MM.1S (cell line): ENCODE measurements around the gene GOLGA8O.
"Not testable (repeated sequence)": the region's sequence is repeated elsewhere in the genome, so short reads cannot be mapped to it uniquely, and the experiment has no call there.

Experiments used
- DNase-seq: peaks from one replicate; pipeline ENCODE4 v3.0.0-alpha.2; 2015
- H2AFZ ChIP-seq: fragments of 300-600 bp; sonication (generic); 2 replicates; pipeline ENCODE4 v1.6.0; 2016; ENCODE audit warnings: antibody characterized with exemption, low read length
- H3F3A ChIP-seq: fragments of 300-600 bp; sonication (generic); 2 replicates; pipeline ENCODE4 v1.6.1; 2016; ENCODE audit warnings: mild to moderate bottlenecking, antibody characterized with exemption, low read length, moderate library complexity, mixed read lengths; ENCODE audit not compliant: insufficient read depth
- H3K27ac ChIP-seq: fragments of 300-600 bp; sonication (generic); 2 replicates; pipeline ENCODE4 v1.5.1; 2016; ENCODE audit warnings: mild to moderate bottlenecking, low read length
- H3K27me3 ChIP-seq: fragments of 300-600 bp; sonication (generic); replicated peaks from 2 replicates; pipeline ENCODE4 v1.6.0; 2016; ENCODE audit warnings: low read length; ENCODE audit not compliant: insufficient read depth
- H3K36me3 ChIP-seq: fragments of 300-600 bp; sonication (generic); replicated peaks from 2 replicates; pipeline ENCODE4 v1.6.1; 2016; ENCODE audit warnings: mild to moderate bottlenecking, low read length, mixed read lengths; ENCODE audit not compliant: insufficient read depth
- H3K4me1 ChIP-seq: fragments of 300-600 bp; sonication (generic); 2 replicates; pipeline ENCODE4 v1.6.1; 2016; ENCODE audit warnings: low read length, mixed read lengths
- H3K4me2 ChIP-seq: fragments of 300-600 bp; sonication (generic); 2 replicates; pipeline ENCODE4 v1.6.0; 2016; ENCODE audit warnings: low read depth, low read length
- H3K4me3 ChIP-seq: fragments of 300-600 bp; sonication (generic); 2 replicates; pipeline ENCODE4 v1.5.1; 2016; ENCODE audit warnings: low read length, mixed read lengths
- H3K79me2 ChIP-seq: fragments of 300-600 bp; sonication (generic); 2 replicates; pipeline ENCODE4 v1.6.1; 2016; ENCODE audit warnings: mixed run types, low read length, mixed read lengths
- H3K9ac ChIP-seq: fragments of 300-600 bp; sonication (generic); 2 replicates; pipeline ENCODE4 v1.6.1; 2016; ENCODE audit warnings: low read length, mixed read lengths
- H3K9me2 ChIP-seq: fragments of 300-600 bp; sonication (generic); replicated peaks from 2 replicates; pipeline ENCODE4 v1.6.1; 2016; ENCODE audit warnings: mild to moderate bottlenecking, low read length, mixed read lengths; ENCODE audit not compliant: insufficient read depth
- H3K9me3 ChIP-seq: fragments of 300-600 bp; sonication (generic); replicated peaks from 2 replicates; pipeline ENCODE4 v1.6.1; 2016; ENCODE audit warnings: mild to moderate bottlenecking, low read length, mixed read lengths; ENCODE audit not compliant: insufficient read depth
- H4K20me1 ChIP-seq: fragments of 300-600 bp; sonication (generic); 2 replicates; pipeline ENCODE4 v1.6.1; 2016; ENCODE audit warnings: mild to moderate bottlenecking, low read length, moderate library complexity, mixed read lengths; ENCODE audit not compliant: insufficient read depth

The GOLGA8O gene

DNA sequence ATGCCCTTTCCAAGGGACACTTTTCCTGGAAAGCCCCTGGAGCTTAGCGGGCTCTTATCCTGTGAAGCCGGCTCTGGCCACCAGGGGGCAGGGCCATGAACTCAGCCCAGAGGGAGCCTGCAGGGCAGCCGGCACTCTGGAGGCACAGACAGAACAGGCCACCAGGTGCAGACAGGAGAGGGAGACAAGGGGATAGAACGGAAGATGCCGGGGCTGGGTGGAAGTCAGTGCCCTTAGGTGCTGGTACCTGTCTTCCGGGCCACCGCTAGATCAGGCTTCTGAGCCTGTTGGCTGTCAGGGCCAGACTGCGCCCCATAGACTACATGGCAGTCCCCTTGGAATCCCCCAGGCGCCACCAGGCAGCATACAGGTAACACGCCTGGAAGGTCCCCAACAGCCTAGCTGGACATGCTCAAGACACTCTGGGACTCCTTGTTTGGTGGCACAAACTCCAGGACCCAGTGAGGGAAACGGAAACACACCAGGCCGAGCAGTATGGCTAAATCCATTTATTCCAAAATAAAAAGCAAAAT lies 14.9 kb downstream of the GOLGA8O start:
- H3K27ac ChIP-seq, H3K4me3 ChIP-seq, H3F3A ChIP-seq, H3K36me3 ChIP-seq, H3K9me3 ChIP-seq, H2AFZ ChIP-seq, H3K79me2 ChIP-seq, H3K9me2 ChIP-seq, H4K20me1 ChIP-seq, H3K4me1 ChIP-seq, DNase-seq, H3K27me3 ChIP-seq, H3K9ac ChIP-seq, H3K4me2 ChIP-seq: not testable (repeated sequence)

DNA sequence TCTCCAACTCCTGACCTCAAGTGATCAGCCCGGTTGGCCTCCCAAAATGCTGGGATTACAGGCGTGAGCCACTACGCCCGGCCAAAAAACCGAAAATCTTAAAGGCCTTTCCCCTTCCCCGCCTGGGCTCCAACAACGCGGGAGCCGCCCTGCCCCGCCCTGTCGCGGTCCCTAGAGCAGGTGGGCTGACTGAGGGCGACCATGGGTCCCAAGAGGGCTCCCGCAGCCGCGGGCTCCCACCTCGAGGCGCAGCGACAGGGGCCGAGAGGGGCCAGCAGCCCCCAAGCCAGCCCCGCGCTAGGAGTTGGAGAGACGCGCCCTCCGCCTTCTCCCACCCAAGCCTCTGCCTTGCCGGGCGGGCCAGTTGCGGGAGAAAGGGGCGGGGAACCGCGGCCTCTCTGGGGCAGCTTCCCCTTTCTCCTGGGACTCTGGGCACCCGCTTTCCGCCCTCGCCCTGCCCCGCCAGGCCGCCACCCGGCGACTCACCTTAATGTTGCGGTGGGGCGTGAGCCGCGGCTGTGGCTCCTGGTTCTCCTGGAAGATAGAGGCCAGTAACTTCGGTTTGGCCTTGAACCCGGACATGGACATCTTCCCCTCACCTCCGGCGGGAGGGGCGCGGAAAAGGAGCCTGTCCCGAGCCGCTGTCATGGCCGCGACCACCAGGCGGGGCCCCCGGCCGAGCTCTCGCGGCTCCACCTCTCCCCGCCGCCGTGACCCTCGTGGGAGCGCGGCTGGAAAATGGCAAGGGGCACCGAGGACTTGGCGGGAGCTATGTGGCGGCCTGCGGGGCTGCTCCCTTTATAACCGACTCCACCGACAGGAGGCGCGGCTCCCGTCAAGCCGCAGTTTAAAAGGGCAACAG lies 21.1 kb downstream of the GOLGA8O start:
- H3K9me2 ChIP-seq, H3K4me2 ChIP-seq, H4K20me1 ChIP-seq, H3K9ac ChIP-seq, H3K36me3 ChIP-seq, H3K27me3 ChIP-seq, H3K4me1 ChIP-seq, H3K79me2 ChIP-seq, H3K27ac ChIP-seq, DNase-seq, H3K9me3 ChIP-seq, H3F3A ChIP-seq, H2AFZ ChIP-seq, H3K4me3 ChIP-seq: not testable (repeated sequence)

DNA sequence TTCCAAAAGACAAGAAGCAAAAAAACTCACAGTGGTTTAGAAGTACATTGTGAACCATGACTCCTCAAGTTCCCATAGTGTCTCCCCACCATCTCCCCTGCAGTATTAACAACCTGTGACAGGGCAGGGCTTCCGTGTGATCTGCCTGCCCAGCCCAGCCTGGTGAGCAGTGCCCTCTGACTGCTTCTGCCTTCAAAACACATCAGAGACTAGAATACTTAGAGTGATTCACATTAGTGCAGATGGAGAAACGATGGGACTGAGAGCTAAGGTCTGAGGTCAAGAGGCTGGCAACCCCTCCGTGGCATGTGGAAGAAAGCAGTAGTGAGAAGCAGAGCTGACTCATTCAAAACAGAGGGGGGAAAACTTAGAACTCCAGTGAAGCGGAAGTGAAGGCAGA lies 27.8 kb downstream of the GOLGA8O start:
- H3K9me3 ChIP-seq, H3K9me2 ChIP-seq, H3F3A ChIP-seq, H4K20me1 ChIP-seq, H3K4me3 ChIP-seq, H3K27ac ChIP-seq, H3K9ac ChIP-seq, H3K4me1 ChIP-seq, H3K36me3 ChIP-seq, H3K27me3 ChIP-seq, H2AFZ ChIP-seq, DNase-seq, H3K4me2 ChIP-seq, H3K79me2 ChIP-seq: not testable (repeated sequence)

DNA sequence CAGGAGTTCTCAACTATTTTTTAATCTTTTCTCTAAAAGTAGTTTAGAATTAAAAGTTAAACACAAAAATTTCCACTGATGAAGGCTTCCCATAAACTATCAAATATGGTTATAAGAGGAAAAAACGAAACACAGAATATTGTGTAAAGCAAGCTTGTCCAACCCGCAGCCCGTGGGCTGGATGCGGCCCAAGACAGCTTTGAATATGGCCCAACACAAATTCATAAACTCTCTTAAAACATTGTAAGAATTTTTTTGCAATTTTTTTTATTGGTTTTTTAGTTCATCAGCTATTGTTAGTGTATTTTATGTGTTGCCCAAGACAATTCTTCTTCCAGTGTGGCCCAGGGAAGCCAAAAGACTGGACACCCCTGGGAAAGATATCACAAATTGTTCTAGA lies 28.9 kb downstream of the GOLGA8O start:
- not testable (repeated sequence) for H3K27me3 ChIP-seq, H2AFZ ChIP-seq, H3K9me3 ChIP-seq, H3K36me3 ChIP-seq, H3K4me2 ChIP-seq, H3K79me2 ChIP-seq, H3K9me2 ChIP-seq, H3F3A ChIP-seq, H3K27ac ChIP-seq, H3K4me3 ChIP-seq, H4K20me1 ChIP-seq, H3K4me1 ChIP-seq, H3K9ac ChIP-seq, DNase-seq

DNA sequence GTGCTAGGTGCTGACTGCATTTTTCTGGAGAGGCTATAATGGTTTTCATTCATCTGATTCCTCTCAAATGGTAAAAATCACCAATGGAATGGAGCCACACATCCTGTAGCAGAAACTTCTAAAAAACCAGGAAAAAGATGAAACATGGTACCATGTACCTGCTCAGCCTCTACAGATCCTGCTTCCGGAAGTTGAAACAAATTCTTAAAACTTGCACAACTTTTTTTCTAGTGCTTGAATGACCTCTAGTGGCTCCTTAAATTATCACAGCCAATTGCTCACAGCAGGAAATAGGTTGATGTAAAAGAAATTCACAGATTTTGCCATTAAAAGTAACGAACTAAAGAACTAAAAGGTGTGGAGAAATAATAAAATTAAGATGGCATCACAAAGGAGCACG lies 47.5 kb downstream of the GOLGA8O start:
- not testable (repeated sequence) for H3K4me2 ChIP-seq, H3K9me2 ChIP-seq, H3K9ac ChIP-seq, H3K9me3 ChIP-seq, DNase-seq, H3K36me3 ChIP-seq, H3K4me3 ChIP-seq, H3K27ac ChIP-seq, H3K27me3 ChIP-seq, H3K4me1 ChIP-seq, H3K79me2 ChIP-seq, H3F3A ChIP-seq, H2AFZ ChIP-seq, H4K20me1 ChIP-seq

DNA sequence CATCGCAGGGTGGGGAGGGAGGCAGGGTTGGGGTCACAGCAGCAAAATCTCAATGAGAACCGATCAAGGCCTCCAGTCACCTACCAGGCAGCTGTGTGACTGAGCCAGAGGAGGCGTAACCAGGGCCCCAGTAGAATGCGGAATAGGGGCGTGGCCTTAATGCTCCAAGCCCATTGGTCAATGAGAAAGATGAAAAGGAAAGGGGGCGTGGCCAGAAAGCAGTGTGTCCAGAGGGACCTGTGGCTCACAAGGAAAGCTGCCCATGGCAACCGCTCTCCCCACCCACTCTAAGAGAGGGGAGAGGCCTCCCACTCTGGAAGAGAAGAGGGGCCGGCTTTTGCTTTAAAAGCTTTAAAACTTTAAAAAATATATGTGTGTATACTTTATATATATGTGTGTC lies 52.2 kb downstream of the GOLGA8O start, which contains the start of gene GOLGA8K:
TSS of gene GOLGA8K (minus strand) at position 101 of the 400 bp plus-strand sequence. CDS start at position 3, 98 bp downstream.
- not testable (repeated sequence) for H3K9me2 ChIP-seq, H3K27ac ChIP-seq, H3K79me2 ChIP-seq, H3K27me3 ChIP-seq, H3K9ac ChIP-seq, H4K20me1 ChIP-seq, H3K36me3 ChIP-seq, H2AFZ ChIP-seq, H3K9me3 ChIP-seq, H3K4me3 ChIP-seq, H3K4me2 ChIP-seq, H3K4me1 ChIP-seq, H3F3A ChIP-seq, DNase-seq

DNA sequence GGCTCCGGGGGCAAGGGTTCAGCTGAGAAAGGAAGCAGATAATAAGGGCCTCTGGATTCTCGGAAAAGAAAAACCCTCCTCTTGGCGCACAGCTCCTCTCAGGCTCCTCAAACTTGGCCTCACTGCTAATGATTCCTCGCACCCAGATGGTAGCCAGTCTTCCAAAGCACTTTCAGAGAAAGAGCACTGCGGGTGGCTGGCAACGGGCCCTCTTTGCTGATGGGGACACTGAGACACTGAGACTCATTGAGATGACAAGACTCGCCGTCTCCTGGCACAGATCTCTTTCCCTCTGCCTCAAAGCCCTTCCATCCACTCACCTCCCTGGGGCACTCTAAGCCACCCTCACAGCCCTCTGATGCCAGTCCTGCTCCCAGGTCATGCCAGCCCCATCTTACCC lies 58.9 kb downstream of the GOLGA8O start:
- H2AFZ ChIP-seq, H3K36me3 ChIP-seq, H3K9ac ChIP-seq, H3K4me1 ChIP-seq, H3K27me3 ChIP-seq, H3K4me3 ChIP-seq, H3K9me2 ChIP-seq, H3F3A ChIP-seq, H3K27ac ChIP-seq, H3K9me3 ChIP-seq, H3K4me2 ChIP-seq, DNase-seq, H3K79me2 ChIP-seq, H4K20me1 ChIP-seq: not testable (repeated sequence)
